H1 (cell line): ENCODE measurements around the gene TBC1D17. TPM values are rescaled to one million over a fixed set of nuclear protein-coding genes. Genes with fewer than 3 reads are reported as not detected.

Source experiments
- CTCF ChIA-PET: fragments of 300-600 bp; sonication (Branson Sonifier 250); formaldehyde crosslinking; loops from one replicate; lab custom pipeline; 2021; ENCODE audit not compliant: partially characterized antibody; lab: Charles Lee
- POLR2A ChIA-PET: fragments of 300-600 bp; sonication (Branson Sonifier 250); formaldehyde crosslinking; loops from one replicate; lab custom pipeline; 2021; ENCODE audit warnings: inconsistent platforms; ENCODE audit not compliant: partially characterized antibody; lab: Charles Lee
- DNase-seq, 2 experiments: peaks; one replicate each; pipeline versions ENCODE4 v3.0.0 to v3.0.0-alpha.2; 2010 to 2022; ENCODE audit warnings: low spot score in 2 of 2, low read depth in 1 of 2, mixed read lengths in 1 of 2
- FAIRE-seq: peaks from 2 replicates; lab custom pipeline; 2011; peaks lifted over from hg19 to GRCh38; lab: Jason Lieb, UNC
- H2AFZ ChIP-seq: 2 replicates; pipeline ENCODE4 v1.8.1; 2012; ENCODE audit warnings: low read length, inconsistent platforms
- H2AK5ac ChIP-seq: 2 replicates; pipeline ENCODE4 v1.6.1; 2013; ENCODE audit warnings: low read depth, low read length
- H2BK120ac ChIP-seq: replicated peaks from 2 replicates; pipeline ENCODE3; 2013; ENCODE audit warnings: low read depth, low read length, inconsistent platforms
- H2BK12ac ChIP-seq: 2 replicates; pipeline ENCODE4 v1.6.1; 2013; ENCODE audit warnings: low read depth, low read length
- H2BK15ac ChIP-seq: 2 replicates; pipeline ENCODE4 v1.6.1; 2013; ENCODE audit warnings: low read length
- H2BK20ac ChIP-seq: 2 replicates; pipeline ENCODE4 v1.6.1; 2013; ENCODE audit warnings: low read length
- H2BK5ac ChIP-seq: 2 replicates; pipeline ENCODE4 v1.6.1; 2013; ENCODE audit warnings: low read depth, low read length
- H3K14ac ChIP-seq: 2 replicates; pipeline ENCODE4 v1.6.1; 2013; ENCODE audit warnings: inconsistent platforms; ENCODE audit not compliant: insufficient read length
- H3K18ac ChIP-seq: 2 replicates; pipeline ENCODE4 v1.6.1; 2013; ENCODE audit warnings: low read length; ENCODE audit errors: extremely low read depth
- H3K23ac ChIP-seq: 2 replicates; pipeline ENCODE4 v1.6.1; 2013; ENCODE audit warnings: inconsistent platforms; ENCODE audit not compliant: insufficient read length
- H3K23me2 ChIP-seq: 2 replicates; pipeline ENCODE4 v1.6.1; 2013; ENCODE audit warnings: low read depth, low read length
- H3K27ac ChIP-seq: 2 replicates; pipeline ENCODE4 v1.6.1; 2011; ENCODE audit warnings: low read depth, low read length, inconsistent platforms
- H3K27me3 ChIP-seq, 4 experiments: replicated peaks in 1 of 4; 1 replicate in 1 of 4; 2 replicates in 3 of 4; pipeline versions ENCODE4 v1.6.1 to v1.8.1; 2011 to 2013; ENCODE audit warnings: low read length in 3 of 4, mild to moderate bottlenecking in 3 of 4, inconsistent platforms in 2 of 4, mixed read lengths in 2 of 4, moderate library complexity in 1 of 4; ENCODE audit not compliant: control insufficient read depth in 3 of 4, insufficient read depth in 3 of 4; ENCODE audit errors: extremely low read depth in 1 of 4
- H3K36me3 ChIP-seq, 4 experiments: 2 replicates each; pipeline versions ENCODE4 v1.6.1 to v1.8.1; 2011 to 2013; ENCODE audit warnings: mild to moderate bottlenecking in 4 of 4, low read length in 3 of 4, moderate library complexity in 2 of 4, control low read depth in 1 of 4, inconsistent platforms in 1 of 4; ENCODE audit not compliant: insufficient read depth in 4 of 4, control insufficient read depth in 2 of 4
- H3K4ac ChIP-seq: replicated peaks from 2 replicates; pipeline ENCODE3; 2013; ENCODE audit warnings: low read length, low read depth, mixed read lengths, inconsistent platforms; ENCODE audit not compliant: insufficient read length
- H3K4me1 ChIP-seq, 4 experiments: replicated peaks in 1 of 4; 1 replicate in 1 of 4; 2 replicates in 3 of 4; pipeline versions ENCODE4 v1.6.1 to v1.8.1; 2011 to 2013; ENCODE audit warnings: low read length in 3 of 4, inconsistent platforms in 2 of 4, mixed read lengths in 1 of 4; ENCODE audit not compliant: insufficient read depth in 4 of 4, control insufficient read depth in 3 of 4
- H3K4me2 ChIP-seq, 2 experiments: 2 replicates each; pipeline versions ENCODE4 v1.6.1 to v1.8.1; 2011 to 2013; ENCODE audit warnings: low read depth in 2 of 2, low read length in 2 of 2, control low read depth in 1 of 2, inconsistent platforms in 1 of 2, mild to moderate bottlenecking in 1 of 2; ENCODE audit not compliant: insufficient read depth in 1 of 2
- H3K4me3 ChIP-seq, 4 experiments: fragments of 200-600, 300-600 bp in 1 of 4; sonication (generic), shearing (Covaris generic), sonication (Bioruptor Twin) in 1 of 4; 2 replicates each; pipeline versions ENCODE4 v1.5.1 to v1.8.1; 2011 to 2016; ENCODE audit warnings: low read length in 4 of 4, low read depth in 3 of 4, control low read depth in 2 of 4, inconsistent platforms in 2 of 4, mild to moderate bottlenecking in 2 of 4, mixed read lengths in 1 of 4, moderate library complexity in 1 of 4; ENCODE audit not compliant: insufficient read depth in 2 of 4; ENCODE audit errors: extremely low read depth in 1 of 4
- H3K56ac ChIP-seq: replicated peaks from 2 replicates; pipeline ENCODE3; 2013; ENCODE audit warnings: low read depth, mild to moderate bottlenecking, mixed read lengths, low read length, inconsistent platforms; ENCODE audit not compliant: insufficient read length
- H3K79me1 ChIP-seq: 2 replicates; pipeline ENCODE4 v1.6.1; 2013; ENCODE audit warnings: low read depth, low read length, control low read depth
- H3K79me2 ChIP-seq, 2 experiments: 2 replicates each; pipeline versions ENCODE4 v1.6.1 to v1.8.1; 2012 to 2013; ENCODE audit warnings: low read length in 2 of 2, mild to moderate bottlenecking in 2 of 2, inconsistent platforms in 1 of 2; ENCODE audit not compliant: insufficient read depth in 2 of 2, control insufficient read depth in 1 of 2
- H3K9ac ChIP-seq, 4 experiments: replicated peaks in 1 of 4; 1 replicate in 1 of 4; 2 replicates in 3 of 4; pipeline versions ENCODE4 v1.6.1 to v1.8.1; 2011 to 2013; ENCODE audit warnings: low read depth in 3 of 4, low read length in 3 of 4, control low read depth in 2 of 4, mild to moderate bottlenecking in 2 of 4, moderate library complexity in 2 of 4, inconsistent platforms in 1 of 4; ENCODE audit errors: extremely low read depth in 1 of 4
- H3K9me3 ChIP-seq, 2 experiments: 2 replicates each; pipeline versions ENCODE4 v1.6.1 to v1.8.1; 2012 to 2013; ENCODE audit warnings: mild to moderate bottlenecking in 2 of 2, moderate library complexity in 2 of 2, control low read depth in 1 of 2, inconsistent platforms in 1 of 2, low read depth in 1 of 2, low read length in 1 of 2, mixed read lengths in 1 of 2; ENCODE audit not compliant: insufficient read depth in 2 of 2
- H4K20me1 ChIP-seq, 2 experiments: replicated peaks in 1 of 2; 2 replicates each; pipeline versions ENCODE3 to v1.8.1; 2011 to 2013; ENCODE audit warnings: inconsistent platforms in 2 of 2, low read length in 2 of 2, mild to moderate bottlenecking in 1 of 2; ENCODE audit not compliant: insufficient read depth in 2 of 2, control insufficient read depth in 1 of 2
- H4K5ac ChIP-seq: 2 replicates; pipeline ENCODE4 v1.6.1; 2013; ENCODE audit warnings: low read length, low read depth, mixed read lengths, inconsistent platforms; ENCODE audit not compliant: insufficient read length
- H4K8ac ChIP-seq: 2 replicates; pipeline ENCODE4 v1.8.0; 2013; ENCODE audit warnings: mild to moderate bottlenecking, moderate library complexity, low read length, inconsistent platforms; ENCODE audit not compliant: insufficient read depth; ENCODE audit errors: extremely low read depth
- H4K91ac ChIP-seq: replicated peaks from 2 replicates; pipeline ENCODE3; 2013; ENCODE audit warnings: low read length, mixed read lengths, inconsistent platforms; ENCODE audit not compliant: insufficient read length
- CHD1 ChIP-seq: IDR thresholded peaks from 2 replicates; pipeline ENCODE4 v1.6.1; 2012; ENCODE audit warnings: low read depth, low read length, improper control_type of control experiment
- GABPA ChIP-seq: IDR thresholded peaks from 2 replicates; pipeline ENCODE4 v1.6.1; 2011; ENCODE audit warnings: mild to moderate bottlenecking, low read length, moderate library complexity, borderline replicate concordance; ENCODE audit not compliant: insufficient read depth
- GTF2F1 ChIP-seq: IDR thresholded peaks from 2 replicates; pipeline ENCODE4 v1.6.1; 2012; ENCODE audit warnings: low read depth, low read length, improper control_type of control experiment, borderline replicate concordance
- HDAC6 ChIP-seq: IDR thresholded peaks from one replicate; pipeline ENCODE4 v1.7.1; 2012; ENCODE audit warnings: low read depth, mild to moderate bottlenecking, inconsistent platforms, low read length, moderate library complexity
- KDM4A ChIP-seq: IDR thresholded peaks from one replicate; pipeline ENCODE4 v1.7.1; 2012; ENCODE audit warnings: low read depth, mild to moderate bottlenecking, moderate library complexity, low read length, inconsistent platforms; ENCODE audit not compliant: severe bottlenecking
- SIN3A ChIP-seq, 2 experiments: IDR thresholded peaks in 1 of 2; conservative IDR thresholded peaks in 1 of 2; 2 replicates each; pipeline ENCODE4 v1.6.1; 2011 to 2012; ENCODE audit warnings: low read length in 2 of 2, improper control_type of control experiment in 1 of 2, low read depth in 1 of 2, mild to moderate bottlenecking in 1 of 2
- SP1 ChIP-seq: IDR thresholded peaks from 2 replicates; pipeline ENCODE4 v1.6.1; 2011; ENCODE audit warnings: low read depth, low read length
- SP2 ChIP-seq: IDR thresholded peaks from 2 replicates; pipeline ENCODE4 v1.6.1; 2012; ENCODE audit warnings: mild to moderate bottlenecking, low read length, inconsistent platforms
- TBP ChIP-seq: IDR thresholded peaks from 2 replicates; pipeline ENCODE4 v1.6.1; 2011; ENCODE audit warnings: low read depth, low read length, improper control_type of control experiment
- TEAD4 ChIP-seq: IDR thresholded peaks from 2 replicates; pipeline ENCODE4 v1.6.1; 2012; ENCODE audit warnings: low read depth, low read length, inconsistent platforms, mixed read lengths
- WGBS, 2 experiments: shearing (Covaris generic) in 1 of 2; methylation state at CpG; one replicate each; pipeline versions ENCODE4 v1.1.6 to v1.1.7; 2013 to 2015; ENCODE audit warnings: low lambda C conversion rate in 2 of 2, mixed read lengths in 2 of 2, inconsistent platforms in 1 of 2, low coverage in 1 of 2, missing lambda C conversion rate in 1 of 2; ENCODE audit not compliant: insufficient replicate concordance in 2 of 2, insufficient coverage in 1 of 2, insufficient read length in 1 of 2; ENCODE audit errors: extremely low coverage in 1 of 2, missing lambda C conversion rate in 1 of 2; 5-methylcytosine and 5-hydroxymethylcytosine counted together
- polyA plus RNA-seq, 7 experiments: library from polyadenylated mRNA; depleted of rRNA in 3 of 7; stranded (reverse) in 5 of 7; unstranded in 2 of 7; fragments of >200 nt in 5 of 7; fragments of 200-250 nt in 2 of 7; gene quantifications; 1 replicate in 5 of 7; 2 replicates in 1 of 7; 4 replicates in 1 of 7; pipeline versions ENCODE4 v1.2.1 to v1.2.3, GENCODE V29; 2011 to 2013; ENCODE audit warnings: missing spikeins in 2 of 7, mixed read lengths in 2 of 7
- total RNA-seq: library from RNA; stranded (reverse); fragmentation: NEBNext Ultra II Directional; extraction: Animal tissue kit (Norgen Biotek cat#: 25700); gene quantifications from 2 replicates; pipeline ENCODE4 v1.2.1, GENCODE V29; 2021

The TBC1D17 gene
- total and polyA plus RNA-seq, 2 of the 8 experiments (the other 6 are each of a cell fraction or from before 2014, with no cell fraction given): 30.3 to 44.9 TPM

GRCh38 chr19:49872245-49873128 lies 5.0 kb upstream of the TBC1D17 start:
- H3K4ac ChIP-seq: no peak overlapping the region
- H2BK120ac ChIP-seq: no peak overlapping the region
- DNase-seq (no peak), FAIRE-seq (no peak)
- no peak overlapping the region for H4K91ac ChIP-seq
- peaks cover 0 to 8% (median 6%) of the 10 kb centered on the region in 4 experiments; a peak in 5 of 7 replicates for H3K4me1 ChIP-seq
- no peaks in the 10 kb centered on the region for H4K20me1 ChIP-seq
- ChIA-PET CTCF (interaction anchor here (1.3 kb wide), 1 partner anchor 80 kb away, joined by 3 read pairs; no protein-coding TSS in a partner anchor), POLR2A (interaction anchor here (1.0 to 12.4 kb wide), 4 partner anchors 9 to 19 kb away, joined by 3 to 247 read pairs (median 5); partner anchors contain the start of gene PTOV1)
- H3K4me2 ChIP-seq: no peak overlapping the region
- H2BK20ac ChIP-seq: no peak overlapping the region
- no peaks in the 10 kb centered on the region; a peak in 1 of 8 replicates for H3K36me3 ChIP-seq
- H3K9me3 ChIP-seq: no peaks in the 10 kb centered on the region
- no peaks in the 10 kb centered on the region for H3K27me3 ChIP-seq
- H2AFZ ChIP-seq: no peak overlapping the region
- no peak overlapping the region for H2BK5ac ChIP-seq
- no peak overlapping the region for H3K18ac ChIP-seq
- H4K8ac ChIP-seq: no peak overlapping the region
- H4K5ac ChIP-seq: no peak overlapping the region
- H3K9ac ChIP-seq: no peak overlapping the region
- no peak overlapping the region for H3K56ac ChIP-seq
- no peak overlapping the region for H2AK5ac ChIP-seq
- no peak overlapping the region for H3K27ac ChIP-seq
- H2BK15ac ChIP-seq: no peak overlapping the region
- TF ChIP-seq SP2: no peak
- no peak for TF ChIP-seq CHD1
- TF ChIP-seq SP1: no peak
- no peak for TF ChIP-seq GTF2F1
- TF ChIP-seq TBP: no peak
- TF ChIP-seq GABPA: no peak
- no peak for TF ChIP-seq HDAC6
- no peak for TF ChIP-seq KDM4A
- no peak for TF ChIP-seq TEAD4
- no peak for TF ChIP-seq SIN3A (conservative IDR thresholded peaks at IDR 0.05 in 1 of 2, IDR thresholded peaks at IDR 0.05 in 1 of 2; ENCODE audit: low read depth in 1 of 2, low read length in 2 of 2)
- no peak overlapping the region for H3K14ac ChIP-seq
- no peak overlapping the region for H2BK12ac ChIP-seq
- 87% methylated on average over 14 of the region's 27 CpGs; no CpG with 5 or more reads in 1 of the 2 experiments for WGBS, 2 experiments
- peaks cover 18% of the 10 kb centered on the region for H3K23me2 ChIP-seq
- no peak overlapping the region for H3K4me3 ChIP-seq
- H3K23ac ChIP-seq: no peak overlapping the region
- peaks cover 12% of the 10 kb centered on the region for H3K79me1 ChIP-seq
- peaks cover 0 to 18% of the 10 kb centered on the region in 2 experiments; a peak in 2 of 4 replicates for H3K79me2 ChIP-seq
